DMS53 treated with DMSO at 0.1 percent for 48 hours (cell line): ENCODE measurements around the gene TPD52L1.
"Not testable (repeated sequence)": the region's sequence is repeated elsewhere in the genome, so short reads cannot be mapped to it uniquely, and the experiment has no call there.

Source experiments
- DNase-seq: peaks from one replicate; lab custom pipeline; 2025; ENCODE audit not compliant: unreplicated experiment; lab: John Stamatoyannopoulos, UW

TPD52L1 gene

GRCh38 chr6:125268765-125269164 is 115.2 kb downstream of the TPD52L1 start:
- no peak for DNase-seq

GRCh38 chr6:125269328-125269985 is 115.9 kb downstream of the TPD52L1 start:
- DNase-seq = no peak

- no peak for DNase-seq
These were observed 116.8 kb downstream of the TPD52L1 start for GRCh38 chr6:125270380-125270779.

- no peak for DNase-seq
These were observed 118.0 kb downstream of the TPD52L1 start for GRCh38 chr6:125271486-125272159.

- DNase-seq = no peak
These were observed 119.7 kb downstream of the TPD52L1 start for GRCh38 chr6:125273251-125273650.

- no peak for DNase-seq
These were observed 120.4 kb downstream of the TPD52L1 start for GRCh38 chr6:125273965-125274364.

- no peak for DNase-seq
These were observed 121.4 kb downstream of the TPD52L1 start for GRCh38 chr6:125274935-125275334.

GRCh38 chr6:125275779-125276178 is 122.2 kb downstream of the TPD52L1 start:
- DNase-seq = no peak

GRCh38 chr6:125277838-125278237 is 124.3 kb downstream of the TPD52L1 start:
- DNase-seq = no peak

GRCh38 chr6:125279961-125280360 is 126.4 kb downstream of the TPD52L1 start:
- DNase-seq = no peak

- DNase-seq = not testable (repeated sequence)
These were observed 126.9 kb downstream of the TPD52L1 start for GRCh38 chr6:125280370-125281035.

- not testable (repeated sequence) for DNase-seq
These were observed 128.9 kb downstream of the TPD52L1 start for GRCh38 chr6:125282470-125282869.

GRCh38 chr6:125285353-125285752 is 131.8 kb downstream of the TPD52L1 start:
- DNase-seq = no peak

GRCh38 chr6:125285936-125286335 is 132.4 kb downstream of the TPD52L1 start:
- DNase-seq = no peak

GRCh38 chr6:125287718-125288117 is 134.1 kb downstream of the TPD52L1 start:
- no peak for DNase-seq

GRCh38 chr6:125293587-125293986 is 140.0 kb downstream of the TPD52L1 start:
- no peak for DNase-seq

GRCh38 chr6:125294036-125294435 is 140.5 kb downstream of the TPD52L1 start:
- no peak for DNase-seq

GRCh38 chr6:125294925-125295324 is 141.4 kb downstream of the TPD52L1 start:
- no peak for DNase-seq

GRCh38 chr6:125296471-125296870 is 142.9 kb downstream of the TPD52L1 start:
- DNase-seq = no peak

GRCh38 chr6:125299257-125299656 is 145.7 kb downstream of the TPD52L1 start:
- no peak for DNase-seq

GRCh38 chr6:125300992-125301434 is 147.4 kb downstream of the TPD52L1 start:
- no peak for DNase-seq
